OCI-M1 (cell line): Measurements from ENCODE around the gene PPFIA1.
"Not testable (repeated sequence)": the region's sequence is repeated elsewhere in the genome, so short reads cannot be mapped to it uniquely, and the experiment has no call there.

Experiments
- DNase-seq: peaks from one replicate; lab custom pipeline; 2025; lab: John Stamatoyannopoulos, UW

Gene PPFIA1

GRCh38 chr11:70358753-70359152, 88.3 kb downstream of the PPFIA1 start:
- no peak for DNase-seq

DNA sequence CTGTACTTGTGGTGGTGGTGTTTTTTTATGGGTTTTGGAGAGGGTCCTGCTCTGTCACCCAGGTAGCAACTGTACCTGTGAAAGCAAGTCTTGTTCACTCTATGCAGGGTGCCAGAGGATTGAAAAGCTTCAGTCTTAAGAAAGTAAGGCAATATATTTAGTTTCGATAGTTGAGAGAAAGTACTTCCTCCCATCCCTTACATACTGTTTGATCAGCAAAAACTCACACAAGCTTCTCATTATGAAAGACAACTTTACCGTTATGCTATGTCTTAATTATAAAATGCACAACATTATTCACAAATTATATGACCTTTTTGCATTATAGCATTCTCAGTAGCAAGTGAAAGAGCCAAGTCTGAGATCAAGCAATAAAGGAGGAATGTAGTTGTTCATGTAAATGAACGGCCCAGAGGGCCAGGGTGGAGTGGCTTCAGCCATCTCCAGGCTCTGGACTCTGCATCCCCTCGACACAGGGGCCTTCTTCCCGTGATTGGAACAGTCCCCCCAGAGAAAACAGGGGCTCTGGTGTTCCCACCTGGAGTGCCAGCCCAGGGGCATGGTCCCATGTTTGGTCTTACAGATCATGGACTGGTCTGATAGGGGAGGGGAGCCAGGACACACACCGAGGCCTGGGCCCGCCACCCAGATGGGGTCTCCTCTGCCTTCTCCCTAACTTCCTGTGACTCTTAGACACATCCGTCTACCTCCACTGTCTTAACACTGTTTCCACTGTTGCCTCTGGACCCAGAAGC, 89.1 kb downstream of the PPFIA1 start:
- no peak for DNase-seq

- no peak for DNase-seq
Observed at GRCh38 chr11:70360211-70360610, 89.7 kb downstream of the PPFIA1 start.

- DNase-seq: no peak
Observed at GRCh38 chr11:70364178-70364577, 93.7 kb downstream of the PPFIA1 start.

DNA sequence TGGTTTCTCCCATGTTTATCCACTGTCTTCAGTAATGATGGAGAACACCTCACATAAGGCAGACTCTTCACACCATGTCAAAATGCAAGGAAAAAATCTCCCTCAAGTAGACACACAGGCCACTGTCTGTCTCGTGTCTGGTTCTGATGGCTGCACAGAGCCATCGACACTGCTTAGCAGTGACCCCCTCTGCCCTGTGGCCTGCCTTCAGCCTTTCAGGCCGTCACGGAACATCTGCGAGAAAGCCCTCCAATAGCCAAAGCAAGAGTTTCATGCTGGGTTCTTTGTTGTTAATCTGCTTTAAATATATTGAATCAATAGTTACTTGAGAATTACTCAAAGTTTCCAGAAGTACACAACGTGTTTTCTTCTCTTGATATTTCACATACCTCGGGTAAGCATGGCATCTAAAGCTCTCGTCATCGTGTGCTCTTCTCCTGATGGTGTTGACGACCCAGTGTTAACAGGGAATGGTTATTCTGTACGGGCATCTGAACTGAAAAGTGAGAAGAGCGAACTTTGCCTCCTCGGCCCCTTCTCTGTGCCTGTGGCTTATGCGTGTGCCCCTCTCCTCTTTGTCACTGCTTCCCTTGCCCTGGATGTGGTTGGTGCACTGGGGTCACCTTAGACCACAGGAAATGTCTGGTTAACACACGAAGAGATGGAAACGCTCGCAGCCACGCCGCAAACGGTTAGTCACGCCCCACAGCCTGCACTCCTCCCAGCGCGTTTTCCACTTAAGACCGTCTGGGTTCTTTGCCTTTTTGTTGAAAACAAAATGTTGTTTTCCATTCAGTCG, 94.5 kb downstream of the PPFIA1 start:
- DNase-seq: no peak

DNA sequence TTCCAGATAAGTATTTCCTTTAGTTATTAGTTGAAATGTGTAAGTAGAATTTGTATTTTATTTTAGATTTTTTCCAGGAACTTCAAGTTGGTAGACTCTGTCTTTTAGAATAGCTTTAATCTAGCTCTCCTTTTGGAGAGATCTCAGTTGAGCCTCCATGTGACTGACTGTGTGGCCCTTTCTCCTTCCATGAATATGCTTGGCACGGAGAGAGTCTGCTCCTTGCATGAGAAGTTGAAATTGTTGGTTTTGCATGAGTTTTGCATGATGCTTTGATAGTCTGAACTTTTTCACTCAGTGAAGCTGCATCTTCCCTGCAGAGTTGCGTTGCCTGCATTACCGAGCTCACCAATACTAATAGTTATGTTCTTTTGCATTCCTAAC, 95.0 kb downstream of the PPFIA1 start:
- DNase-seq: no peak

DNA sequence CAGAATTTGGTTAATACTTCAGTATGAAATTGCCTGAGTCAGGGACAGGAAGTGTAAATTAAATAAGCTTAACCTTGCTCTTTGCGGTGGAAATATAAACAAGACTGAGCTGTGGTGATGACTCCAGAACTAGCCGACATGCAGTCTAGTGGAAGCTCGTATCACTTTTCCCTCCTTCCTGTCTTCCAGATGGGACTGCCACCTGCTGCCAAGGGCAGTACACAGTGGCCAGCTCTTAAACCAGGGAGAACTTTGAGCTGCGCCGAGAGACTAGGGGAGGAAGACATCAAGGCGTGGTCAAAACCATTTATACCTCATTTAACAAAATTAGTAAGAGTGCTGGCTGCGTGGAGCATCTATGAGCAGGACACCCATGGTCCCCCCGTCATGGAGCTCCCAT, 96.6 kb downstream of the PPFIA1 start:
- no peak for DNase-seq

- DNase-seq: no peak
Observed at GRCh38 chr11:70368961-70369360, 98.5 kb downstream of the PPFIA1 start.

GRCh38 chr11:70371241-70371640, 100.8 kb downstream of the PPFIA1 start:
- DNase-seq: no peak

DNA sequence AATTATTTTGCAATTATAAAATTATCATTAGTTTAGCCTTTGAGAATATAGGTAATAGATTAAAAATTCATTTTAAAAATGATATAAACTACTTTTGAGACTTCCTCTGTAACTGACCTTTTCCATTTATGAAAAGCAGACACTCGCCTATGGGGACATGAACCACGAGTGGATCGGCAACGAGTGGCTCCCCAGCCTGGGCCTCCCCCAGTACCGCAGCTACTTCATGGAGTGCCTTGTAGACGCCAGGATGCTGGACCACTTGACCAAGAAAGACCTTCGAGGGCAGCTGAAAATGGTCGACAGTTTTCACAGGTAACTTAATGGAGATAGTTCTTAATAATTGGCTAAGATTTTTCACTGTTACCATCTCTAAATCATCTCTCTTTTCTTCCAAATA, 101.6 kb downstream of the PPFIA1 start:
- no peak for DNase-seq

DNA sequence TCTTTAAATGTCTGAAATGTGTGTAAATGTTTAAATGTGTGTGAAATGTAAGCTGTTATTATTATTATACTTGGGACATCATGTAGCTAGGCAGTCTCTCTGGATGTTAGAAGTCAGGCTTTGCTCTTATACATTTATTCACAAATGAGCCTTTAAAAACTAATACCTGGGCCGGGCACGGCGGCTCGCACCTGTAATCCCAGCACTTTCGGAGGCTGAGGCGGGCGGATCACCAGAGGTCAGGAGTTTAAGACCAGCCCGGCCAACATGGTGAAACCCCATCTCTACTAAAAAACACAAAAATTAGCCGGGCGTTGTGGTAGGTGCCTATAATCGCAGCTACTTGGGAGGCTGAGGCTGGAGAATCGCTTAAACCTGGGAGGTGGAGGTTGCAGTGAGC, 106.1 kb downstream of the PPFIA1 start:
- no peak for DNase-seq

GRCh38 chr11:70377645-70378044, 107.2 kb downstream of the PPFIA1 start:
- DNase-seq: no peak

GRCh38 chr11:70378506-70379134, 108.1 kb downstream of the PPFIA1 start:
- no peak for DNase-seq

DNA sequence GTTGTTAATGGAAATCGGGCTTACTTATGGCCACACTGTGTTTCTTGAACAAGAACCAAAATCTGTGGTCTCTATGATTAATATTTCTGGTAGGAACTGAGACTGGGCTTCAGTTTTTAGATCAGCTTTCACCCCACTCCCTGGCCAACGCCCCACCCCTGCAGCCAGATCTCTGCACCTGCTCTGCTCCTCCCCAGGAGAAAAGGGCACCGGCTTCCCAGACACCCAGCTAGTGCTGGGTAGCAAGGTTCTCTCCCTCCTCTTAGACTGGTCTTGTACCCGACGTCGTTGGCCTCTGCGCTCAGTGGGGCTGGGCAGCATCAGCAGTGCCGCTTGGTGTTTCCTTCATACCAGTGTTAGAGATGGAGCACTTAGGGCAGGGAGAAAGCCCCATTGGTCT, 110.9 kb downstream of the PPFIA1 start:
- DNase-seq: no peak

DNA sequence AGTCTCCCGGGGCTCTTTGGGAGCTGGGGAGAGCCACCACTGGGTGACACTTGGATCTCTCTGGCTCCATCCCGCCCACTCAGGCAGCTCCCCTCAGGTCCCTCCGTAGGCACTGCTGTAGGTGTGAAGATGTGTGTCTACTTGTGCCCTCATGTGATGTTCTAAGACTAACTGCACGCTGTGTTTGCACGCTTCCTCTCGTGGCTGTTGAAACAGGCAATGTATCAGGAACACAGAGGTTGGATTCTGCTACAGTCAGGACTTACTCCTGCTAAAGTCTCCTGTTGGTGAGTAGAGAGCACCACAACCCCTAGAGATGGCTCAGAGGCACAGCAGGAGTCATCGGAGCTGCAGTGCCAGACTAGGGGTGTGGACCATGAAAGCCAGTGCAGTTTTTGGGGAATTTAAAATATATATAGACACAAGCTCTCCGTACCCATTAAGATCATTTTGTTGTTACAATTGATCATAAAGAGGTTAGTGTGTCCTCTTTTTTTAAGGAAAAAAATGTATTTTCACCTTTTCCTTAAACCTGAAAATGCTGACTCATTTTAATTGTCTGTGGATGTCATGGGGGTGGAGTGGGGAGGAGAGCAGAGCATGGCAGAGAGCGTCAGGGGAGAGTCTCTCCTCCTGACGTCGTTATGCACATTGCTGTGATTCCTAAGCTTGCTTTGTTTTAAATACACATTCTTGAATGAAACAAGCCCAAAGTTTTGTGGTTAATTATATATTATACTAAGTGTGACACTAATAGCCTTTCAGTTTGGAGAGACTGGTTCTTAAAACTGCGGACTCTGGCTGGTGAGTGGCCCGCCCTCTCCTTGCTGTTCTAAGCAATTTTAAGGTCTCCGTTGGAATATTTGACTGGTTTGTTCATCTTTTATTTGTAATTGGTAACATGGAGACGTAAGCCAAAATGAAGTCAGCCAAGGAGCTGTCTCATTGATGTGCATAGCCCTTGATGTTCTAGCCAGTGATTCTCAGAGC, 111.7 kb downstream of the PPFIA1 start:
- no peak for DNase-seq

GRCh38 chr11:70383664-70384565, 113.4 kb downstream of the PPFIA1 start:
- DNase-seq: no peak

DNA sequence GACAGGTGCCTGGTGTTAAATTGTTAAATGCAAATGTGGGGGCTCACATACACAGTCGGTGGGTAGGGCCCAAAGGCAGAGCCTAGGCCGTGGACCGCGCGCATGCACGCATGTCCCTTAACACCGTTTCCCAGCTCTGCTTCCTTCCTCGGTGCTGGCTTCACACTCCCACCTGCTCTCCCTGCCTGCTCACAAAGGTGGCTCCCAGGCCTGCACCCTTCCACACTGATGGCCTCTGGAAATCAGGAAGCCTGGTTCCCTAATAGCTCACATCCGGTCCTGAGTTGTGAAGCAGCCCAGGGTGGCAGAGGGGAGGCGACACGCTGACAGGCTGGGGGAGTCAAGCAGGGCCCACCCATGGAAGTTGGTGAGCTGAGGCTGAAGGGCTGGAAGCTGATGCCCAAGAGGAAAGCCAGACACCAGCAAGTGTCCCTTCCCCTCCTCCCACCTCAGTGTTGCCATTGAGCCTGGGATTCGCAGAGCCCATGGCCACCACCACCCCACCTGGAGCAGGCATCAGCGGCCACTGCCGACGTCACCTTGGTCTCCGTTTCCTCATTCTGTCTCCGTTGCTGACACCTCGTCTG, 114.2 kb downstream of the PPFIA1 start:
- DNase-seq: no peak

GRCh38 chr11:70387564-70387963, 117.1 kb downstream of the PPFIA1 start:
- DNase-seq: no peak

- DNase-seq: no peak
Observed at GRCh38 chr11:70389201-70389600, 118.7 kb downstream of the PPFIA1 start.

DNA sequence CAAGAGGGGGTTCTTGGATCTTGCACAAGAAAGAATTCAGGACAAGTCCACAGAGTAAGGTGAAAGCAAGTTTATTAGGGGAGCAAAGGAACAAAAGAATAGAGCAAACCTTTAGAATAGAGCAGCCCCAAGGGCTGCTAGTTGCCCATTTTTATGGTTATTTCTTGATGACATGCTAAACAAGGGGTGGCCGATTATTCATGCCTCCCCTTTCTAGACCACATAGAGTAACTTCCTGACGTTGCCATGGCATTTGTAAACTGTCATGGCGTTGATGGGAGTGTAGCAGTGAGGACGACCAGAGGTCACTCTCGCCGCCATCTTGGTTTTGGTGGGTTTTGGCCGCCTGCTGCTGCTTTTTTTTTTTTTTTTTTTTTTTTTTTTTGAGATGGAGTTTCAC, 120.4 kb downstream of the PPFIA1 start:
- not testable (repeated sequence) for DNase-seq
